IMR-90 (cell line): Measurements from ENCODE around the gene CYP8B1.

ENCODE experiments used
- CEBPB ChIP-seq: IDR thresholded peaks from 2 replicates; pipeline ENCODE4 v1.6.1; 2012; ENCODE audit warnings: low read depth, low read length, improper control_type of control experiment
- CHD1 ChIP-seq: IDR thresholded peaks from 2 replicates; pipeline ENCODE4 v1.6.1; 2012; ENCODE audit warnings: low read depth, low read length, improper control_type of control experiment
- FOS ChIP-seq: fragments of 150-350 bp; IDR thresholded peaks from 2 replicates; pipeline ENCODE4 v1.6.1; 2016; ENCODE audit warnings: low read depth, low read length
- MAFK ChIP-seq: IDR thresholded peaks from 2 replicates; pipeline ENCODE4 v1.6.1; 2012; ENCODE audit warnings: low read depth, low read length, improper control_type of control experiment
- MXI1 ChIP-seq: IDR thresholded peaks from 2 replicates; pipeline ENCODE4 v1.6.1; 2012; ENCODE audit warnings: low read depth, mild to moderate bottlenecking, low read length, moderate library complexity, borderline replicate concordance
- NFE2L2 ChIP-seq: fragments of 150-350 bp; IDR thresholded peaks from 2 replicates; pipeline ENCODE4 v1.6.1; 2016; ENCODE audit warnings: low read depth, mild to moderate bottlenecking, low read length
- POLR2A ChIP-seq: IDR thresholded peaks from 2 replicates; pipeline ENCODE4 v1.6.1; 2012; ENCODE audit warnings: mild to moderate bottlenecking, low read depth, low read length
- RAD21 ChIP-seq: IDR thresholded peaks from 2 replicates; pipeline ENCODE4 v1.6.1; 2012; ENCODE audit warnings: low read length, improper control_type of control experiment
- RCOR1 ChIP-seq: IDR thresholded peaks from 2 replicates; pipeline ENCODE4 v1.6.1; 2012; ENCODE audit warnings: mild to moderate bottlenecking, low read length, improper control_type of control experiment; ENCODE audit not compliant: insufficient replicate concordance
- SMC3 ChIP-seq: fragments of 150-350 bp; IDR thresholded peaks from 2 replicates; pipeline ENCODE4 v1.6.1; 2016; ENCODE audit warnings: low read depth, mild to moderate bottlenecking, antibody characterized with exemption, low read length, moderate library complexity
- TF ChIP-seq, protein P1 (sequence below): conservative IDR thresholded peaks from 2 replicates; pipeline ENCODE4 v1.5.1; 2012; ENCODE audit warnings: mild to moderate bottlenecking, low read depth, low read length, improper control_type of control experiment

DNA sequence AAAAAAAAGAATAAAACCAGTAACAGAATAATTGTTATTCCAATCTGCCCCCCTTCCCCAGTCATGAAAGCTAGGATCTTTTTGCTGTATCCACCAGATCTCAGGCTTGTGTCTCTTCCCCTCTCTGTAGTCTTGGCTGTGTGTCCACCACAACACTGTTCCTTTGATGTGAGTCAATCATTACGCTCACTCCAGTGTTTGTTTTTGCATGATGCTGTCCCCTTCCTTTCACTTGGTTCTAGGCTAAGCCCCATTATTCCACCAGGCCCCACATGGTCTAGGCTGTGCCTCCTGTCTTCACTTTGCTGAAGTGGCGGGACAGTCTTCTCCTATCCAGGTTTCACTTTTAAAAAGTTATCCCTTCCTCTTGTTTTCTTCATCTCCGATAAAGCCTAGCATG is 52.9 kb downstream of the CYP8B1 start:
- TF ChIP-seq MAFK = no peak
- TF ChIP-seq RAD21 = no peak
- no peak for TF ChIP-seq MXI1
- TF ChIP-seq, protein P1, sequence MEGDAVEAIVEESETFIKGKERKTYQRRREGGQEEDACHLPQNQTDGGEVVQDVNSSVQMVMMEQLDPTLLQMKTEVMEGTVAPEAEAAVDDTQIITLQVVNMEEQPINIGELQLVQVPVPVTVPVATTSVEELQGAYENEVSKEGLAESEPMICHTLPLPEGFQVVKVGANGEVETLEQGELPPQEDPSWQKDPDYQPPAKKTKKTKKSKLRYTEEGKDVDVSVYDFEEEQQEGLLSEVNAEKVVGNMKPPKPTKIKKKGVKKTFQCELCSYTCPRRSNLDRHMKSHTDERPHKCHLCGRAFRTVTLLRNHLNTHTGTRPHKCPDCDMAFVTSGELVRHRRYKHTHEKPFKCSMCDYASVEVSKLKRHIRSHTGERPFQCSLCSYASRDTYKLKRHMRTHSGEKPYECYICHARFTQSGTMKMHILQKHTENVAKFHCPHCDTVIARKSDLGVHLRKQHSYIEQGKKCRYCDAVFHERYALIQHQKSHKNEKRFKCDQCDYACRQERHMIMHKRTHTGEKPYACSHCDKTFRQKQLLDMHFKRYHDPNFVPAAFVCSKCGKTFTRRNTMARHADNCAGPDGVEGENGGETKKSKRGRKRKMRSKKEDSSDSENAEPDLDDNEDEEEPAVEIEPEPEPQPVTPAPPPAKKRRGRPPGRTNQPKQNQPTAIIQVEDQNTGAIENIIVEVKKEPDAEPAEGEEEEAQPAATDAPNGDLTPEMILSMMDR = no peak
- TF ChIP-seq CHD1 = no peak
- no peak for TF ChIP-seq SMC3
- TF ChIP-seq POLR2A = no peak
- no peak for TF ChIP-seq FOS
- TF ChIP-seq RCOR1 = no peak
- TF ChIP-seq CEBPB = no peak
- TF ChIP-seq NFE2L2 = no peak
